Caco-2 (cell line): ENCODE measurements around the gene DDX6. TPM values are rescaled to one million over a fixed set of nuclear protein-coding genes. Genes with fewer than 3 reads are reported as not detected.

ENCODE experiments used
- BruUV-seq: library from RNA; stranded (reverse); fragments of 400-500 nt; replicated peaks from 2 replicates; lab custom pipeline; 2021; lab: Mats Ljungman, UMichigan
- CTCF ChIA-PET: fragments of 300-600 bp; sonication (Branson Sonifier 250); formaldehyde crosslinking; loops from one replicate; lab custom pipeline; 2022; ENCODE audit warnings: antibody characterized with exemption; lab: Charles Lee
- POLR2A ChIA-PET: fragments of 300-600 bp; sonication (Branson Sonifier 250); formaldehyde crosslinking; loops from one replicate; lab custom pipeline; 2022; ENCODE audit warnings: antibody characterized with exemption; lab: Charles Lee
- DNase-seq, 2 experiments: peaks; one replicate each; pipeline versions ENCODE4 v3.0.0 to v3.0.0-alpha.2; 2020 to 2022
- H3K27me3 ChIP-seq: replicated peaks from 2 replicates; pipeline ENCODE4 v1.6.0; 2011; ENCODE audit warnings: low read length; ENCODE audit not compliant: control insufficient read depth, insufficient read depth
- H3K36me3 ChIP-seq: 2 replicates; pipeline ENCODE4 v1.5.1; 2011; ENCODE audit warnings: low read length; ENCODE audit not compliant: control insufficient read depth, insufficient read depth
- H3K4me1 ChIP-seq: fragments of 250-450 bp; sonication (Bioruptor Pico); 2 replicates; pipeline ENCODE4 v1.5.1; 2020; ENCODE audit warnings: mild to moderate bottlenecking
- H3K4me3 ChIP-seq: 2 replicates; pipeline ENCODE4 v1.5.1; 2011; ENCODE audit warnings: low read depth, mild to moderate bottlenecking, control low read depth, low read length
- H3K9me3 ChIP-seq: fragments of 250-450 bp; sonication (Bioruptor Pico); 2 replicates; pipeline ENCODE4 v1.5.1; 2020; ENCODE audit warnings: mild to moderate bottlenecking, moderate library complexity
- H3K27ac Mint-ChIP-seq: one replicate; pipeline ENCODE4 v1.8.0; 2022; ENCODE audit warnings: mixed read lengths; ENCODE audit not compliant: unreplicated experiment
- H3K27me3 Mint-ChIP-seq: one replicate; pipeline ENCODE4 v1.8.0; 2022; ENCODE audit warnings: mixed read lengths; ENCODE audit not compliant: insufficient read depth, unreplicated experiment
- H3K36me3 Mint-ChIP-seq: one replicate; pipeline ENCODE4 v1.8.0; 2022; ENCODE audit warnings: mild to moderate bottlenecking, mixed read lengths; ENCODE audit not compliant: insufficient read depth, unreplicated experiment
- H3K4me1 Mint-ChIP-seq: one replicate; pipeline ENCODE4 v1.8.0; 2022; ENCODE audit warnings: low read depth, mixed read lengths; ENCODE audit not compliant: unreplicated experiment
- H3K4me3 Mint-ChIP-seq: one replicate; pipeline ENCODE4 v1.8.0; 2022; ENCODE audit warnings: mild to moderate bottlenecking, moderate library complexity, mixed read lengths; ENCODE audit not compliant: unreplicated experiment
- H3K9me3 Mint-ChIP-seq: one replicate; pipeline ENCODE4 v1.8.0; 2022; ENCODE audit warnings: mixed read lengths; ENCODE audit not compliant: unreplicated experiment
- CTCF ChIP-seq, 2 experiments: fragments of 200-600 bp in 1 of 2; IDR thresholded peaks; 1 replicate in 1 of 2; 2 replicates in 1 of 2; pipeline versions ENCODE4 v1.5.1 to v1.8.0; 2011 to 2022; ENCODE audit warnings: antibody characterized with exemption in 1 of 2, control low read depth in 1 of 2, inconsistent platforms in 1 of 2, low read depth in 1 of 2, low read length in 1 of 2, mild to moderate bottlenecking in 1 of 2, moderate library complexity in 1 of 2; ENCODE audit not compliant: insufficient read depth in 1 of 2, severe bottlenecking in 1 of 2, unreplicated experiment in 1 of 2
- intact Hi-C: fragments of 100-400 bp; cut with micrococcal nuclease; formaldehyde crosslinking; loops from one replicate; pipeline ENCODE4 v1.10.0; 2022; ENCODE audit not compliant: unreplicated experiment
- total RNA-seq: library from RNA; stranded (reverse); gene quantifications from 2 replicates; pipeline ENCODE4 v1.2.3, GENCODE V29; 2022

Gene DDX6
- total RNA-seq, 1 experiment from 2014 or later = 131 TPM

- H3K4me3 Mint-ChIP-seq = no peak overlapping the region
- POLR2A ChIA-PET = interaction anchor here (0.6 kb wide), 1 partner anchor 223 kb away, joined by 3 read pairs; no protein-coding TSS in a partner anchor
- no peak overlapping the region for H3K4me3 ChIP-seq
- no peak for TF ChIP-seq CTCF (IDR thresholded peaks at IDR 0.05; ENCODE audit: insufficient read depth in 1 of 2, low read depth in 1 of 2, low read length in 1 of 2, severe bottlenecking in 1 of 2, unreplicated experiment in 1 of 2)
- DNase-seq = no peak
- no peaks in the 10 kb centered on the region for H3K9me3 ChIP-seq
- no peaks in the 10 kb centered on the region for H3K27me3 ChIP-seq
- no peaks in the 10 kb centered on the region for H3K4me1 ChIP-seq
- no peaks in the 10 kb centered on the region for H3K36me3 ChIP-seq
- H3K4me1 Mint-ChIP-seq = no peaks in the 10 kb centered on the region
- intact Hi-C loops = no loop called here
- CTCF ChIA-PET = no interaction called here
- H3K27ac Mint-ChIP-seq = no peak overlapping the region
- H3K36me3 Mint-ChIP-seq = no peaks in the 10 kb centered on the region
- no peaks in the 10 kb centered on the region for H3K9me3 Mint-ChIP-seq
- peaks cover 3% of the 10 kb centered on the region for H3K27me3 Mint-ChIP-seq
- BruUV-seq = no TSS peak
These were observed 17.1 kb upstream of the DDX6 start for GRCh38 chr11:118807800-118808778.

- Mint-ChIP-seq H3K27ac (no peak overlapping the region), H3K4me1 (no peaks in the 10 kb centered on the region), H3K9me3 (no peaks in the 10 kb centered on the region), H3K27me3 (peaks cover 3% of the 10 kb centered on the region), H3K4me3 (no peak overlapping the region), H3K36me3 (no peaks in the 10 kb centered on the region)
- Histone ChIP-seq H3K27me3 (no peaks in the 10 kb centered on the region), H3K36me3 (no peaks in the 10 kb centered on the region), H3K9me3 (no peaks in the 10 kb centered on the region), H3K4me1 (no peaks in the 10 kb centered on the region), H3K4me3 (no peak overlapping the region)
- intact Hi-C loops = no loop called here
- no peak for DNase-seq
- no peak for TF ChIP-seq CTCF (IDR thresholded peaks at IDR 0.05; ENCODE audit: insufficient read depth in 1 of 2, low read depth in 1 of 2, low read length in 1 of 2, severe bottlenecking in 1 of 2, unreplicated experiment in 1 of 2)
- CTCF ChIA-PET = no interaction called here
- no TSS peak for BruUV-seq
- POLR2A ChIA-PET = interaction anchor here (1.0 kb wide), 1 partner anchor 16 kb away, joined by 4 read pairs; the partner anchor contains the start of gene DDX6
These were observed 15.4 kb upstream of the DDX6 start for GRCh38 chr11:118806400-118806799.

GRCh38 chr11:118804094-118804493, 13.1 kb upstream of the DDX6 start:
- Histone ChIP-seq H3K27me3 (no peaks in the 10 kb centered on the region), H3K4me3 (no peak overlapping the region), H3K4me1 (no peaks in the 10 kb centered on the region), H3K36me3 (no peaks in the 10 kb centered on the region), H3K9me3 (no peaks in the 10 kb centered on the region)
- ChIA-PET POLR2A (no interaction called here), CTCF (interaction anchor here (0.7 kb wide), 1 partner anchor 105 kb away, joined by 5 read pairs; no protein-coding TSS in a partner anchor)
- H3K36me3 Mint-ChIP-seq = no peaks in the 10 kb centered on the region
- no TSS peak for BruUV-seq
- intact Hi-C loops = no loop called here
- no peak for DNase-seq
- H3K9me3 Mint-ChIP-seq = no peaks in the 10 kb centered on the region
- H3K27ac Mint-ChIP-seq = no peak overlapping the region
- H3K4me1 Mint-ChIP-seq = no peaks in the 10 kb centered on the region
- no peak overlapping the region for H3K4me3 Mint-ChIP-seq
- H3K27me3 Mint-ChIP-seq = peaks cover 3% of the 10 kb centered on the region
- TF ChIP-seq CTCF (IDR thresholded peaks at IDR 0.05; ENCODE audit: insufficient read depth in 1 of 2, low read depth in 1 of 2, low read length in 1 of 2, severe bottlenecking in 1 of 2, unreplicated experiment in 1 of 2) = no peak
